RWPE1 (cell line): Measurements from ENCODE around the gene EDDM3A.

Experiments
- CTCF ChIA-PET: fragments of 350-600 bp; sonication (Branson Sonifier 250); formaldehyde crosslinking; extraction: SDS; loops from one replicate; lab custom pipeline; 2021; lab: Yijun Ruan, JAX
- POLR2A ChIA-PET: fragments of 400-600 bp; formaldehyde crosslinking; extraction: SDS; loops from one replicate; lab custom pipeline; 2020; ENCODE audit warnings: antibody characterized with exemption; ENCODE audit not compliant: low non-redundant PET; lab: Yijun Ruan, JAX
- DNase-seq: peaks from one replicate; pipeline ENCODE4 v3.0.0; 2012; ENCODE audit warnings: low spot score
- H3K27ac ChIP-seq: fragments of 450-650 bp; 2 replicates; pipeline ENCODE4 v1.5.1; 2017
- TF ChIP-seq, protein P1 (sequence below): fragments of 450-650 bp; conservative IDR thresholded peaks from 2 replicates; pipeline ENCODE4 v1.5.1; 2017; ENCODE audit warnings: low read depth, mild to moderate bottlenecking

The EDDM3A gene

DNA sequence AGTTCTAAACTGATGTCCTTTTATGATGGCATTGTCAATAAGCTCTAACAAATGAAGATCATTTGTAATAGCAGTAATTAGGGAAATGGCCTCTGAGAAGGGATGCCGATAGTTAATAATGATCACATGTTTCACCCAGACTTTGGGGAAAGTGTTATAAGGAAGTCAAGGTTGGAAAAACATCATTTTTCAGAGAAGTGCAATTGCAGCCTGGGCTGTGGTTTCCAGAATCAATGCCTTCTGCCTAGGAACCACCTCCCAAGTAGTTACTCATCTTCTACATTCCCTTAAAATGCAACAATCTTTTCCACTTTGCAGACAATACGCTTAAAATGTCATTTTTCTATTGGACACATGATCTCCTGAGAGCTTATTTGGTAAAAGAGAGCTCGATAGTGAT is 879 bp downstream of the EDDM3A start:
- TF ChIP-seq, protein P1, sequence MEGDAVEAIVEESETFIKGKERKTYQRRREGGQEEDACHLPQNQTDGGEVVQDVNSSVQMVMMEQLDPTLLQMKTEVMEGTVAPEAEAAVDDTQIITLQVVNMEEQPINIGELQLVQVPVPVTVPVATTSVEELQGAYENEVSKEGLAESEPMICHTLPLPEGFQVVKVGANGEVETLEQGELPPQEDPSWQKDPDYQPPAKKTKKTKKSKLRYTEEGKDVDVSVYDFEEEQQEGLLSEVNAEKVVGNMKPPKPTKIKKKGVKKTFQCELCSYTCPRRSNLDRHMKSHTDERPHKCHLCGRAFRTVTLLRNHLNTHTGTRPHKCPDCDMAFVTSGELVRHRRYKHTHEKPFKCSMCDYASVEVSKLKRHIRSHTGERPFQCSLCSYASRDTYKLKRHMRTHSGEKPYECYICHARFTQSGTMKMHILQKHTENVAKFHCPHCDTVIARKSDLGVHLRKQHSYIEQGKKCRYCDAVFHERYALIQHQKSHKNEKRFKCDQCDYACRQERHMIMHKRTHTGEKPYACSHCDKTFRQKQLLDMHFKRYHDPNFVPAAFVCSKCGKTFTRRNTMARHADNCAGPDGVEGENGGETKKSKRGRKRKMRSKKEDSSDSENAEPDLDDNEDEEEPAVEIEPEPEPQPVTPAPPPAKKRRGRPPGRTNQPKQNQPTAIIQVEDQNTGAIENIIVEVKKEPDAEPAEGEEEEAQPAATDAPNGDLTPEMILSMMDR: no peak
- ChIA-PET POLR2A (no interaction called here), CTCF (no interaction called here)
- no peak for DNase-seq
- no peak overlapping the region for H3K27ac ChIP-seq

DNA sequence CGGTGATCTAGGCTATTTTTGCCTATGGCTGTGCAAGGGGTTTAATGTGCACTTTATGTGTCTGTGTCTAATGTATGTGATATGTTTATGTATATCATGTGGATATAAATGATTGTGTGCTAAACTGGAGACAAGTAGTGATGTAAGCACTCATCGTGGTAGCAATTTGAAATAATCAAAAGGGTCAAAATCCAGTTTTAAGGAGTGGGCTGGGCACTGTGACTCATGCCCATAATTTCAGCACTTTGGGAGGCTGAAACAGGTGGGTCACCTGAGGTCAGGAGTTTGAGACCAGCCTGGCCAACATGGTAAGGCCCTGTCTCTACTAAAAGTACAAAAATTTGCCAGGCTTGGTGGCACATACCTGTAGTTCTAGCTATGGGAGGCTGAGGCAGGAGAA is 2.8 kb downstream of the EDDM3A start:
- POLR2A ChIA-PET: no interaction called here
- no peak overlapping the region for H3K27ac ChIP-seq
- CTCF ChIA-PET: interaction anchor here (0.6 kb wide), 1 partner anchor 1315 kb away, joined by 3 read pairs; no protein-coding TSS in a partner anchor
- TF ChIP-seq, protein P1: no peak
- no peak for DNase-seq

DNA sequence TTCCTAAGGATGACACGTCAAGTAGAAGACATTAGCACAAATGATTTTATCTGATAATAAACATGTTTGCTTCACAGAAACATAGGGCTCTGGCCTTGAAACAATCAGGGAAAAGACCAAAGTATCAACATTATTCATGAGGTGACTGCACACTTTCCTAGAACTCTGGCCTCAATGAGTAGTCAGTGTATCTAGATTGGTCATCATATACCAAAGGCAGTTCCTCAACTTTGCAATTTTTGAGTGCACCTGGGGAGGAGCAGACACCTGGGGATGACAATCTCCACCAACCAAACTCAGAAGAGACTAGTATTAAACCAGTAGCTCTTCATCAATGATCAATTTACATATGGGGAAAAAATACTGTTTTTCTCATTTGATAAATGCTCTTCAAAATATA is 4.5 kb downstream of the EDDM3A start:
- H3K27ac ChIP-seq: no peak overlapping the region
- ChIA-PET CTCF (no interaction called here), POLR2A (no interaction called here)
- TF ChIP-seq, protein P1: no peak
- no peak for DNase-seq

DNA sequence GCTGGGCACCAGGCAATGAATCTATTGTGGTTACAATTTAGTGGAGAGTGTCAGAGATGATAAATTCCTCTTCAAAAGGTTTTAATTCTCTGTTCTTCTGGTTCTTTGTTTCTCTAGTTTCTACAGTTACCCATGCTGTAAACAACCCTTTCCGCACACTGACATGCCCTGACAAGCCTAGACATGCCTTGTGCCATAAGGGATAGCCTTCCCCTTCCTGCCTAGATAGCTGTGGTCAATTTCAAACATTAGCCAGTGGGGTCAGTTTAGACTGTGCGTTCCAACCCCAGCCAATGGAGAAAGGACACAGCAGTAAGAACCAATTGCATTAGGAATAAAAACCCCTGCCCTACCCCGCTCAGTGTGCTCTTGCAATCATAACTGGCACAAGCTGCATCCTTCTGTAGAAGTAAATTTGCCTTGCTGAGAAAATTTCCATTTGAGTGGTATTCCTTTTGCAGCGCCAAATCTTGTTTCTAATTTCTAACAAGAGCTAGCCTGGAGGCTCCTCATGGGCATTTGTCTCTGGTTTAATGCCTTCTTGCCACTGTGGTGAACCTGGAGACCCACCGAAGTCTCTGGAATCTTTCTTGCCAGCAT is 6.4 kb downstream of the EDDM3A start:
- H3K27ac ChIP-seq: no peak overlapping the region
- DNase-seq: no peak
- TF ChIP-seq, protein P1: no peak
- ChIA-PET CTCF (no interaction called here), POLR2A (no interaction called here)

DNA sequence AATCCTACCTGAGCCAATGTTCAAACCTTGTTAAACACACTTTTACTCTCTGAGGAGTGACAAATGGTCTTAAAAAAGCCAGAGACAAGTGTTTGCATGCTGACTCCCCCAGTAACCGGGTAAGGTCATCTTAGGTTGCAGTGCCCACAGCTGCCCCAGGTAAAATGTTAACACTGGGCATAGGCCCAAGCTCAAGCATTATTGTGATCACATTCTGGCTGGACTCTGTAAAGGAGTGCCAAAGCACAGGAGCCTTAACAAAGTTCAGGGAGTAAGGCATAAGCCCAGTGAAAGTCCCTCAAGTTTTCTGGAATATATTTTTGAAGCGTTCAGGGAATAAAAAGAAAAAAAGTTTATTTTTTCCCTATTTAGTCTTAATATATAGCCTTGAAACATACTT is 8.6 kb downstream of the EDDM3A start:
- TF ChIP-seq, protein P1: no peak
- ChIA-PET POLR2A (no interaction called here), CTCF (interaction anchor here (1.1 kb wide), 1 partner anchor 10 kb away, joined by 3 read pairs; no protein-coding TSS in a partner anchor)
- no peak for DNase-seq
- no peak overlapping the region for H3K27ac ChIP-seq

DNA sequence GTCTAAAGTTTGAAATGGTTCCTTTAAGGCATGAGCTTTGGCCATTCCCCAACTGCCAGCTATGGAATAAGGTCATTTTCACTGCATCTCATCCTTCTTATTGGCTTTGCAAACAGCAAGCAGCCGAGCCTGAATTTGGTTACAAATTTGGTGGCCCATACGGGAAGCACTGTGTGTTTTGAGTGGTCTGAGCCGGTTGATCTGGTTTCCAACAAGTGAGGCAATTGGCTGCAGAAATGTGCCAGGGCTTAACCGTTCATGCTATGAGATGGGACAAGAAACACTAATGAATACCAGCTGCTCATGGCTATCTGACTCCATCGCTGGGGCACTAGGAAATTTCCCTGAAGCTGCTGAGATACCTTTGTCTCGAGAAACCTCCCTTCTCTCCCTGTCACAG is 9.3 kb downstream of the EDDM3A start:
- H3K27ac ChIP-seq: no peak overlapping the region
- ChIA-PET POLR2A (no interaction called here), CTCF (no interaction called here)
- no peak for DNase-seq
- TF ChIP-seq, protein P1: no peak
